Activated naive CD8-positive, alpha-beta T cell (primary cell): ENCODE measurements around the gene NRL.

Experiments
- H3K27ac Mint-ChIP-seq: one replicate; pipeline ENCODE4 v1.8.0; 2021; ENCODE audit warnings: mixed read lengths
- H3K27me3 Mint-ChIP-seq: one replicate; pipeline ENCODE4 v1.8.0; 2021; ENCODE audit warnings: mixed read lengths
- H3K36me3 Mint-ChIP-seq: one replicate; pipeline ENCODE4 v1.8.0; 2021; ENCODE audit warnings: mixed read lengths
- H3K4me1 Mint-ChIP-seq: one replicate; pipeline ENCODE4 v1.8.0; 2021; ENCODE audit warnings: low read depth, mixed read lengths
- H3K4me3 Mint-ChIP-seq: one replicate; pipeline ENCODE4 v1.8.0; 2021; ENCODE audit warnings: mild to moderate bottlenecking, mixed read lengths
- H3K9me3 Mint-ChIP-seq: one replicate; pipeline ENCODE4 v1.8.0; 2021; ENCODE audit warnings: low read depth, mixed read lengths

The NRL gene

DNA sequence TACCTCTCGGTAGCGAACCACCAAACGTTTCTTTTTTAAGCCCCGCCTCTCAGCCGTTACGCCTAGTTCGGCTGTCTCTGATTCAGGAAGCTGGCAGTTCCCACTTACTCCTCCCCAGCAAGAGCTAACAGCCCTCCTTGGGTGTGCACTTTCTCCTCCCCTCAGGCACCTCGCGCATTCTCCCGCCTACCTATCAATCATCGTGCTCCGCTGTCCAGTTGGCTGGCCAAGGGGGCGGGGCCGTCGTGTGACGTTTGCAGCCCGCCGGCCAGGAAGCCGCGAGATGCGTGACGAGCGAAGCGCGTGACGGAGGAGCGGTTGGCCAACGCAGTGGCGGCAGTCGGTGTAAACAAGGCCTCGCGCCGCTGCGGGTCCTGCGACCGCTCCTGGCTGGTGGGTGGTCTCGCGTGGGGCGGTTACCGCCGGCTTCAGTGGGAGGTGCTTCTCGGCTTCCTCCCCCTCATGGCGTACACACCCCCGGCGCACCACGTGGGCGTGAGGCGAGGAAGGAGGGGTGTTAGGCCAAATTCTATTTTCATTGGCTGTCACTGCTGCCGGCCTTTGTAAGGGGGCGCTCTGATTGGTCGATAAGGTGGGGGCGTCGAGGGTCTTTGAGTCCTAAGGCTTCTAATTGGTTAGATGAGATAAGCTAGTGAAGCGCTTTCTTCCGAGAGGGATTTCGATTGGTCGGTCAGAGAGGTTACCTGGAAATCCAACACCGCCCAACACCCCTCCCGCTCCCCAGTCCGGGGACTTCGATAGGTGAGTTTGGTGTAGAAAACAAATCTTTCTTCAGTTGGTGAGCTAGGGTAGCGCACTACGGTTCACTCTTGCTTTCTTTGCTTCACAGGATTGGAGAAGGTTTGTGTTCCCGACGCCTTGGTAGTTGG lies at the start of gene NRL, which contains the start of gene DCAF11:
Gene NRL, minus strand, starts transcription at position 418 of the 890 bp plus-strand sequence. CDS start 32,101 bp downstream, outside the sequence.
Gene DCAF11, plus strand, starts transcription at position 246 of the 890 bp plus-strand sequence. CDS start 818 bp downstream, outside the sequence.
- Mint-ChIP-seq H3K4me3 (peak within 1 kb of the TSS; percentile 93), H3K27me3 (no peaks in the 10 kb centered on the region), H3K4me1 (peaks cover 25% of the 10 kb centered on the region), H3K9me3 (no peaks in the 10 kb centered on the region), H3K27ac (peak within 1 kb of the TSS; percentile 97), H3K36me3 (peaks cover 8% of the 10 kb centered on the region)

DNA sequence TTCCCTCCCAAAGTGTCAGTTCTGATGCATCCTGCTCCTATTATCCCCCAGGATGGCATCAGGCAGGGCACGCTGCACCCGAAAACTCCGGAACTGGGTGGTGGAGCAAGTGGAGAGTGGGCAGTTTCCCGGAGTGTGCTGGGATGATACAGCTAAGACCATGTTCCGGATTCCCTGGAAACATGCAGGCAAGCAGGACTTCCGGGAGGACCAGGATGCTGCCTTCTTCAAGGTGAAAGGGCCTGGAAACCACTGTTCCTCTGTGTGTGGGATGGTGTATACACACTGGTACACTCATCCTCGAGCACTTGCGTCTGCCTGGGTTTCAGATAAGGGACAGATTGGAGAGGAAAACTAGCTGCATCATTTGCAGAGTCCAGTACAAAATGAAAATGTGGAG lies 47.3 kb upstream of the NRL start:
- no peaks in the 10 kb centered on the region for H3K27me3 Mint-ChIP-seq
- H3K36me3 Mint-ChIP-seq = peaks cover 13% of the 10 kb centered on the region
- no peaks in the 10 kb centered on the region for H3K9me3 Mint-ChIP-seq
- peak overlapping the region; percentile 99 for H3K4me3 Mint-ChIP-seq
- H3K4me1 Mint-ChIP-seq = peaks cover 50% of the 10 kb centered on the region
- H3K27ac Mint-ChIP-seq = peak overlapping the region; percentile 100

DNA sequence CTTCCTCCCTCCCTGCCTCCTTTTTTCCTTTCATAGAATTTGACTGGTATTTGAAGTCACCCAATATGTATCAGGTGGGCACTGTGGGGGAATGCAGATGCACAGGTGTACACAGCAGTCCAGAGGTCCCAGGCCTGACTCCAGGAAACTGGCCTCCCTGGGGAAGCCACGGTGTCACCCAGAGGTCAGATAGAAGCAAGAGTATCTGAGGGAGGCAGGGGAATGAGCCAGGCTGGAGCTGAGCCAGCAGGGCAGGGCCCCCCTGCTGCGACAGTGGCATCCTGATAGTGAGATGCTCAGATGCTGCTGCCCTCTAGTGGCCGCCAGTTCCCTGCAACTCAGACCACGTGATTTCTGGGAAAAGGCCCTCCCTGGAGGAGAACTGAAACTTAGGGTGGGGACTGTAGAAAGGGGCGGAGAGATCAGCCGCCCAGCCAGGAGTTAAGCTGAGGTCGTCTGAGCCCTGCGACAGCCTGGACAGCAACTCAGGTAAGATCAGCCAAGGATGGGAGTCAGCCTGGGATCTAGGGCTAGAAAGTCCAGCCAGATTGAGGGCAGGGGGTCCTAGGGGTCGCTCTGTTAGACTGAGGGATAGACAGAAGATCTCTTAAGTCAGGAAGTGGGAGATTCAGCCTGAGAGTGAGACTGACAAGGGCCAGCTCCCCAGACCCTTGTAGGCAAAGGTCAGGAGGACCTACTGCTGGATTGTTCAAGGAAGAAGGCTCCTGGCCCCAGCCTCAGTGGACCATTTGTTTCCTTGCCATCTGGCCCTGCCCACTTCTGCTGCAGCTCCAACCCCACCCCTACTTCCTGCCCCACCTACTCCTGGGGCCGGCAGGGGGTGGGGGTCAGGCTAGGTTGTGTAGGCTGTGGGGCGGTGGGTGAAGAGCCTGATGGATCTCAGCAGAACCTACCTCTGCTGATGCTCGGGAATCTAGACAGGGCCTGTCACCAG lies 46.4 kb upstream of the NRL start, which contains the start of gene IRF9:
Gene IRF9, plus strand, starts transcription at position 416 of the 955 bp plus-strand sequence. CDS start 880 bp downstream, outside the sequence.
- no peaks in the 10 kb centered on the region for H3K9me3 Mint-ChIP-seq
- peak within 1 kb of the TSS; percentile 100 for H3K27ac Mint-ChIP-seq
- H3K4me1 Mint-ChIP-seq = peaks cover 51% of the 10 kb centered on the region
- H3K4me3 Mint-ChIP-seq = peak within 1 kb of the TSS; percentile 99
- peaks cover 15% of the 10 kb centered on the region for H3K36me3 Mint-ChIP-seq
- no peaks in the 10 kb centered on the region for H3K27me3 Mint-ChIP-seq

DNA sequence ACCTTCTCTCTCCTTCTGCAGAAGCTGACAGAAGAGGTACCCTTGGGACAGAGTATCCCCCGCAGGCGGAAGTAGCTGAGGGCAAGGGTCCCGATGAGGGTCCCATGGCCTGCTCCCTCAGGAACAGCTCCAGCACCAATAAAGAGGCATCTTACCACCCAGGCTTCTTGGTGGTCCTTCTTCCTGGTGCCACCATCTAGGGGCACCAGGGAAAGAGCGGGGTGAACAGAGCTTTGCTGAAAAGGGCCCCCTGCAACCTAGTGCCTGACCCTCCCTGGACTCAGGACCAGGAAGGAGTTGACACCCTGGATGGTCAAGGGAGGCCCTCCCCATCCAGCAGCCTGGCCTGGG lies 45.7 kb upstream of the NRL start:
- H3K9me3 Mint-ChIP-seq = no peaks in the 10 kb centered on the region
- H3K27me3 Mint-ChIP-seq = no peaks in the 10 kb centered on the region
- H3K4me3 Mint-ChIP-seq = peak overlapping the region; percentile 99
- H3K36me3 Mint-ChIP-seq = peaks cover 19% of the 10 kb centered on the region
- H3K27ac Mint-ChIP-seq = peak overlapping the region; percentile 100
- peaks cover 48% of the 10 kb centered on the region for H3K4me1 Mint-ChIP-seq

DNA sequence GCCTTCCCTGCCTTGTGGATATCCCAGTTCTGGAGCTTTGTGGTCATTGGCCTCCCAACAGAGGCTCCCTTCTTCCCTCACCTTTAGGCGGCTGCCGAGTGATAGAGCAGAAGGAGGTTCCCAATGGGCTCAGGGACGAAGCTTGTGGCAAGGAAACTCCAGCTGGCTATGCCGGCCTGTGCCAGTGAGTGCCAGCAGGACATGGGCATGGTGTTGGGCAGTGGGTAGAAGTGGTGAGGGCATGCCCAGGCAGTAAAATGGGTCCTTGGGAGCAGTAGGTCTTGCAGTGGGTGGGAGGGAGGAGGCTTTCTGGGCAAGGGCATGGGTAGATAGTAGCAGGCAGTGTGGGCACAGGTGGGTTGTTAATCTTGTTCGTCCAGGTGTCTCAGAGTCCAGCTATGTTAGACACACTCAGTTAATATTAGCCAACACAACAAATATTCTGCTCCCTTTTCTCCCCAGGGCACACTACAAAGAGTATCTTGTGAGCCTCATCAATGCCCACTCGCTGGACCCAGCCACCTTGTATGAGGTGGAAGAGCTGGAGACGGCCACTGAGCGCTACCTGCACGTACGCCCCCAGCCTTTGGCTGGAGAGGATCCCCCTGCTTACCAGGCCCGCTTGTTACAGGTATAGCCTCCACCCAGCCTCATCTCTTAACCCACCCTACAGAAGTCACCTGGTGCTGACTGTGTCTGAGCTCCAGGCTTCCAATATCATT lies 45.2 kb upstream of the NRL start:
- peaks cover 19% of the 10 kb centered on the region for H3K36me3 Mint-ChIP-seq
- no peak overlapping the region for H3K4me3 Mint-ChIP-seq
- no peaks in the 10 kb centered on the region for H3K27me3 Mint-ChIP-seq
- no peaks in the 10 kb centered on the region for H3K9me3 Mint-ChIP-seq
- H3K27ac Mint-ChIP-seq = peak overlapping the region; percentile 100
- peaks cover 43% of the 10 kb centered on the region for H3K4me1 Mint-ChIP-seq

DNA sequence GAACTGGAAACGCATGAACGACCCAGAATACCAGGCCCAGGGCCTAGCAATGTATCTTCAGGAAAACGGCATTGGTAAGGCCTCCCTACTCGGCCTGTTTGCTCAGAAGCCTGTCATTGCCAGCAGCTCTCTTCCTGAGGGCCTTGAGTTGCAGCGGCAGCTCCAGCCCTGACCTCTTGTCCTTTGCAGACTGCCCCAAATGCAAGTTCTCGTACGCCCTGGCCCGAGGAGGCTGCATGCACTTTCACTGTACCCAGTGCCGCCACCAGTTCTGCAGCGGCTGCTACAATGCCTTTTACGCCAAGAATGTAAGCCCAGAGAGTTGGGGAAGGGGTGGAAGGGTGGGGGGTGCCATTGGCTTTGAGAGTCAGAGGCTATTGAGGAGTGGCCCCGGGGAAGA lies 42.6 kb upstream of the NRL start:
- H3K9me3 Mint-ChIP-seq = no peaks in the 10 kb centered on the region
- H3K4me3 Mint-ChIP-seq = no peak overlapping the region
- no peaks in the 10 kb centered on the region for H3K27me3 Mint-ChIP-seq
- H3K36me3 Mint-ChIP-seq = peaks cover 14% of the 10 kb centered on the region
- H3K27ac Mint-ChIP-seq = no peak overlapping the region
- peaks cover 22% of the 10 kb centered on the region for H3K4me1 Mint-ChIP-seq

DNA sequence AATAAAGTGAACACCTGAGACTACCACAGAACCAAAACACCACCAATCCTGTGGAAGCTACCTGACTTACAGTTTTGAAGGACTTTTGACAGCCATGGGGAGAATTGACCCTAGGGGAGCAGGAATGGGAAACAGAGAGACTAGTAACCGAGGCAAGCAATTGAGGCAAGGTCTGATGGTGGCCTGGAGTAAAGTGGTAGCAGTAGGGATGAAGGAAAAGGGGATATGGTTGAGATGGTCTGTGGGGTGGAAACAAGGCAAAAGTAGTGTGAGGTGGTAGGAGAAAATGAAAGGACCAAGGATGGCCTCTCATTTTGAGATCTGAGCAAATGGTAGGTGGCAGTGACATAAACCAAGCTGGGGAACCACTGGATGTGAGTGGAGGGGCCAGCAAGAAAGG lies 42.1 kb upstream of the NRL start:
- Mint-ChIP-seq H3K36me3 (peaks cover 10% of the 10 kb centered on the region), H3K4me3 (no peak overlapping the region), H3K27ac (peak overlapping the region; percentile 82), H3K27me3 (no peaks in the 10 kb centered on the region), H3K9me3 (no peaks in the 10 kb centered on the region), H3K4me1 (peaks cover 18% of the 10 kb centered on the region)

DNA sequence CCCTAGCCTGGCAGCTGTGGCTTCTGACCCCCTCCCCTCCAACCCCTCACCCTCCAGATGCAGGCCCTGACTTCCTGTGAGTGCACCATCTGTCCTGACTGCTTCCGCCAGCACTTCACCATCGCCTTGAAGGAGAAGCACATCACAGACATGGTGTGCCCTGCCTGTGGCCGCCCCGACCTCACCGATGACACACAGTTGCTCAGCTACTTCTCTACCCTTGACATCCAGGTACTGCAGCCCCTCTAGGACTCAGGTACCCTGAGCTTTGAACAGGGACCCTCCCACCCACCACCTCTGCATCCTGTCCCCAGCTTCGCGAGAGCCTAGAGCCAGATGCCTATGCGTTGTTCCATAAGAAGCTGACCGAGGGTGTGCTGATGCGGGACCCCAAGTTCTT lies 40.4 kb upstream of the NRL start:
- Mint-ChIP-seq H3K27me3 (no peaks in the 10 kb centered on the region), H3K36me3 (peaks cover 7% of the 10 kb centered on the region), H3K4me1 (peaks cover 9% of the 10 kb centered on the region), H3K9me3 (no peaks in the 10 kb centered on the region), H3K4me3 (no peak overlapping the region), H3K27ac (no peak overlapping the region)

DNA sequence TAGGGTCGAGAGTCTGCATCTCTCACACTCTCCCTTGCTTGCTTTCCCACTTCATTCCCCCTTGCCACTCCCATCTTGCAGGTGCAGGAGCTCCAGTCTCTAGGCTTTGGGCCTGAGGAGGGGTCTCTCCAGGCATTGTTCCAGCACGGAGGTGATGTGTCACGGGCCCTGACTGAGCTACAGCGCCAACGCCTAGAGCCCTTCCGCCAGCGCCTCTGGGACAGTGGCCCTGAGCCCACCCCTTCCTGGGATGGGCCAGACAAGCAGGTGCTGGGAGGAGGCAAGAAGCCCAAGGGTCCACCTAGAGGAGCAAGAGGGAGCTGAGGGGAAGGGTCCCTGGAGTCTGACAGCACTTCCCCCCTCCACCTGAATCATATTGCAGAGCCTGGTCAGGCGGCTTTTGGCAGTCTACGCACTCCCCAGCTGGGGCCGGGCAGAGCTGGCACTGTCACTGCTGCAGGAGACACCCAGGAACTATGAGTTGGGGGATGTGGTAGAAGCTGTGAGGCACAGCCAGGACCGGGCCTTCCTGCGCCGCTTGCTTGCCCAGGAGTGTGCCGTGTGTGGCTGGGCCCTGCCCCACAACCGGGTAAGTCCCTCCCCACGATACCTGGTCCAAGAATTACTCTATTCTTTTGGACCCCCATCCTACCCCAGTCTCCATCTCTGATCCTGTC lies 36.8 kb upstream of the NRL start:
- Mint-ChIP-seq H3K9me3 (no peaks in the 10 kb centered on the region), H3K4me1 (peaks cover 24% of the 10 kb centered on the region), H3K27me3 (no peaks in the 10 kb centered on the region), H3K27ac (peak overlapping the region; percentile 34), H3K36me3 (peaks cover 7% of the 10 kb centered on the region), H3K4me3 (no peak overlapping the region)

DNA sequence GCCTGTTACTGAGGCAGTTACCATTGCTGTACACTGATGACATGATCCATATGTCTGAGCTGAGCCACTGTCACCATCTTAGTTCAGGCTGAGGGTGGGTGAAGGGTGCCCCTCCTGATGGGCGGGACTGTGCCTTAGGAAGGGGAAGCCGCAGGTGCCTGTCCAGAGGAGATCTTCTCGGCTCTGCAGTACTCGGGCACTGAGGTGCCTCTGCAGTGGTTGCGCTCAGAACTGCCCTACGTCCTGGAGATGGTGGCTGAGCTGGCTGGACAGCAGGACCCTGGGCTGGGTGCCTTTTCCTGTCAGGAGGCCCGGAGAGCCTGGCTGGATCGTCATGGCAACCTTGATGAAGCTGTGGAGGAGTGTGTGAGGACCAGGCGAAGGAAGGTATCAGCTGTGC lies 36.2 kb upstream of the NRL start:
- H3K9me3 Mint-ChIP-seq = no peaks in the 10 kb centered on the region
- H3K4me3 Mint-ChIP-seq = no peak overlapping the region
- H3K4me1 Mint-ChIP-seq = peaks cover 24% of the 10 kb centered on the region
- peak overlapping the region; percentile 6 for H3K27ac Mint-ChIP-seq
- H3K27me3 Mint-ChIP-seq = no peaks in the 10 kb centered on the region
- peaks cover 7% of the 10 kb centered on the region for H3K36me3 Mint-ChIP-seq

DNA sequence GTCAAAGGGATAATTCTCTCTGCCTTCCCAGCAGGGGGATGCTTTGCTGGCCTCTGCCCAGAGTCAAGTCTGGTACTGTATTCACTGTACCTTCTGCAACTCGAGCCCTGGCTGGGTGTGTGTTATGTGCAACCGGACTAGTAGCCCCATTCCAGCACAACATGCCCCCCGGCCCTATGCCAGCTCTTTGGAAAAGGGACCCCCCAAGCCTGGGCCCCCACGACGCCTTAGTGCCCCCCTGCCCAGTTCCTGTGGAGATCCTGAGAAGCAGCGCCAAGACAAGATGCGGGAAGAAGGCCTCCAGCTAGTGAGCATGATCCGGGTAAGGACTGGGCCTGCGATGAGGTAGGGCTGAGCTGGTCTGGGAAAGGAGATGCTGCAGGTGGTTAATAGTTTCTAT lies 35.8 kb upstream of the NRL start:
- Mint-ChIP-seq H3K4me1 (peaks cover 28% of the 10 kb centered on the region), H3K9me3 (no peaks in the 10 kb centered on the region), H3K36me3 (peaks cover 9% of the 10 kb centered on the region), H3K27ac (no peak overlapping the region), H3K27me3 (no peaks in the 10 kb centered on the region), H3K4me3 (no peak overlapping the region)

DNA sequence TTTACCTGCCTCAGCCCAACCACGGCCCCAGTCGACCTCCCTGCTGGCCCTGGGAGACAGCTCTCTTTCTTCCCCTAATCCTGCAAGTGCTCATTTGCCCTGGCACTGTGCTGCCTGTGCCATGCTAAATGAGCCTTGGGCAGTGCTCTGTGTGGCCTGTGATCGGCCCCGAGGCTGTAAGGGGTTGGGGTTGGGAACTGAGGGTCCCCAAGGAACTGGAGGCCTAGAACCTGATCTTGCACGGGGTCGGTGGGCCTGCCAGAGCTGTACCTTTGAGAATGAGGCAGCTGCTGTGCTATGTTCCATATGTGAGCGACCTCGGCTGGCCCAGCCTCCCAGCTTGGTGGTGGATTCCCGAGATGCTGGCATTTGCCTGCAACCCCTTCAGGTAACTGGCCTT lies 35.3 kb upstream of the NRL start:
- Mint-ChIP-seq H3K4me1 (peaks cover 33% of the 10 kb centered on the region), H3K27me3 (no peaks in the 10 kb centered on the region), H3K4me3 (peak overlapping the region; percentile 13), H3K36me3 (peaks cover 11% of the 10 kb centered on the region), H3K9me3 (no peaks in the 10 kb centered on the region), H3K27ac (no peak overlapping the region)

DNA sequence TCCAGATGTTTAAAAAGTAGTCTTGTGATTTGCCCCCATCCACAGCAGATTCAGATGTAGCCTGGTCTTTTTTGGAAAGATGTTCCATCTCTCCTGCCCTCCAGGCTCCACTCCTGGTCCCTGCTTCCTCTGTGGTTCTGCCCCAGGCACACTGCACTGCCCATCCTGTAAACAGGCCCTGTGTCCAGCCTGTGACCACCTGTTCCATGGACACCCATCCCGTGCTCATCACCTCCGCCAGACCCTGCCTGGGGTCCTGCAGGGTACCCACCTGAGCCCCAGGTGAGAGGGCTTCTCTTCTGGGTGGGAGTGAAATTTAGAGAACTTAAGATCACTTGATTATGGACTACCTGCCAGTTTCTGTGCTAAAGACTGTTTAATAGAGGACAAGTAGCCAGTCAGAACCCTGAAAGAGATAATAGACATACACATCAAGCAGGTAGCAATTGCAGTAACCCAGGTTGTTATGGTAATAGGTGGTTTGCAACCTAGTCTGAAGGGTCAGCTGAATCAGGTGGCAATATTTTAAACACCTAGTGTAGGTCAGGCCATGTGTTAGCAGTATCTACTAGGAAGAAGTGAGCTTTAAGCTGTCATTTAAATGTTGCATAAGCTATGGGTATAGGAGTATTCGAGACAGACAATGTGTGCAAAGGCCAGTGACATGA lies 34.7 kb upstream of the NRL start:
- Mint-ChIP-seq H3K9me3 (no peaks in the 10 kb centered on the region), H3K27ac (no peak overlapping the region)

More for the DNA sequence above, 34.7 kb upstream of the NRL start:
- H3K4me1 Mint-ChIP-seq = peaks cover 37% of the 10 kb centered on the region
- H3K27me3 Mint-ChIP-seq = no peaks in the 10 kb centered on the region
- H3K36me3 Mint-ChIP-seq = peaks cover 11% of the 10 kb centered on the region
- H3K4me3 Mint-ChIP-seq = peak overlapping the region; percentile 97
